ENCODE data around the gene NOP9. TPM values are rescaled to one million over a fixed set of nuclear protein-coding genes. Genes with fewer than 3 reads are reported as not detected.

The NOP9 gene
- total and polyA plus RNA-seq, 8 donors = 22.4 to 28.4 (median 25.1) TPM

DNA sequence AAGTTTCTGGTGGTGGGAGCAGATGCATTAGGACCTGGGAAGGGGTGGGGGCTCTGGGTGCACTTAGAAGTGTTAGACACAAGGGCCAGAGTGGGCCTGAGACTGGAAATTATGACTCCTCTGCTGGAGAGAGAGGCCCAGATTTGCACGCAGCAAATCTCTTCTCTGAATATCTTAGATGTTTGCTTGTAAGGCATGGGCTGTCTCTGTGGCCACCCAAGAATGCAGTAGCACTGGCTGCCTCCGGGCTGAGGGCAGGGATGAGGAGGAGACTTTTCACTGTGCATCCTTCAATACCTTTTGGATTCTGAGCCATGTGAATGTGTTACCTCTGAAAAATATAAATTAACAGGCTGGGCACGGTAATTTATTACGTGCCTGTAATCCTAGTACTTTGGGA lies 14.3 kb upstream of the NOP9 start:
- intact Hi-C loops (cut with DNase I) = no loop called here
- no peak overlapping the region for H3K4me3 ChIP-seq
- TF ChIP-seq, protein P1, sequence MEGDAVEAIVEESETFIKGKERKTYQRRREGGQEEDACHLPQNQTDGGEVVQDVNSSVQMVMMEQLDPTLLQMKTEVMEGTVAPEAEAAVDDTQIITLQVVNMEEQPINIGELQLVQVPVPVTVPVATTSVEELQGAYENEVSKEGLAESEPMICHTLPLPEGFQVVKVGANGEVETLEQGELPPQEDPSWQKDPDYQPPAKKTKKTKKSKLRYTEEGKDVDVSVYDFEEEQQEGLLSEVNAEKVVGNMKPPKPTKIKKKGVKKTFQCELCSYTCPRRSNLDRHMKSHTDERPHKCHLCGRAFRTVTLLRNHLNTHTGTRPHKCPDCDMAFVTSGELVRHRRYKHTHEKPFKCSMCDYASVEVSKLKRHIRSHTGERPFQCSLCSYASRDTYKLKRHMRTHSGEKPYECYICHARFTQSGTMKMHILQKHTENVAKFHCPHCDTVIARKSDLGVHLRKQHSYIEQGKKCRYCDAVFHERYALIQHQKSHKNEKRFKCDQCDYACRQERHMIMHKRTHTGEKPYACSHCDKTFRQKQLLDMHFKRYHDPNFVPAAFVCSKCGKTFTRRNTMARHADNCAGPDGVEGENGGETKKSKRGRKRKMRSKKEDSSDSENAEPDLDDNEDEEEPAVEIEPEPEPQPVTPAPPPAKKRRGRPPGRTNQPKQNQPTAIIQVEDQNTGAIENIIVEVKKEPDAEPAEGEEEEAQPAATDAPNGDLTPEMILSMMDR (IDR thresholded peaks at IDR 0.05) = no peak
- no peak for ATAC-seq
- peaks cover 0 to 19% of the 10 kb centered on the region in 2 donors for H3K36me3 ChIP-seq
- DNase-seq = no peak
- no peaks in the 10 kb centered on the region for H3K27me3 ChIP-seq
- H3K4me1 ChIP-seq = peaks cover 0 to 27% of the 10 kb centered on the region in 2 donors
- H3K27ac ChIP-seq = no peak overlapping the region
- H3K9me3 ChIP-seq = no peaks in the 10 kb centered on the region

DNA sequence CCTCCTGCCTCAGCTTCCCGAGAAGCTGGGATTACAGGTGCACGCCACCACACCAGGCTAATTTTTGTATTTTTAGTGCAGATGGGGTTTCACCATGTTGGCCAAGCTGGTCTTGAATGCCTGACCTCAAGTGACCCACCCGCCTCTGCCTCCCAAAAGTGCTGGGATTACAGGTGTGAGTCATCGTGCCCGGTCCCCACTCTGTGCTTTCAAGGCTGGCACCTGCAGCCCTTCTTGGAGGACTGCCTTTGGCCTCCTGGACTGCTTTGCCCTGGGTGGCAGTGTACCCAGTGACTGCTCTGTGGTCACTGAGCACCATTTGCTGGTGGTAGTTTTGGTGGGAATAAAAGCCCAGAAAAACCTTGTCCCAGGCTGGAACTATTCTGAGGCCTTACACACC lies 12.7 kb upstream of the NOP9 start:
- intact Hi-C loops (cut with DNase I) = no loop called here
- H3K4me3 ChIP-seq = no peak overlapping the region
- ATAC-seq (no peak), DNase-seq (no peak)
- TF ChIP-seq, protein P1 (IDR thresholded peaks at IDR 0.05) = no peak
- no peaks in the 10 kb centered on the region for H3K27me3 ChIP-seq
- H3K36me3 ChIP-seq = peaks cover 0 to 36% of the 10 kb centered on the region in 2 donors
- H3K9me3 ChIP-seq = no peaks in the 10 kb centered on the region
- no peak overlapping the region for H3K27ac ChIP-seq
- H3K4me1 ChIP-seq = peaks cover 0 to 10% of the 10 kb centered on the region in 2 donors

DNA sequence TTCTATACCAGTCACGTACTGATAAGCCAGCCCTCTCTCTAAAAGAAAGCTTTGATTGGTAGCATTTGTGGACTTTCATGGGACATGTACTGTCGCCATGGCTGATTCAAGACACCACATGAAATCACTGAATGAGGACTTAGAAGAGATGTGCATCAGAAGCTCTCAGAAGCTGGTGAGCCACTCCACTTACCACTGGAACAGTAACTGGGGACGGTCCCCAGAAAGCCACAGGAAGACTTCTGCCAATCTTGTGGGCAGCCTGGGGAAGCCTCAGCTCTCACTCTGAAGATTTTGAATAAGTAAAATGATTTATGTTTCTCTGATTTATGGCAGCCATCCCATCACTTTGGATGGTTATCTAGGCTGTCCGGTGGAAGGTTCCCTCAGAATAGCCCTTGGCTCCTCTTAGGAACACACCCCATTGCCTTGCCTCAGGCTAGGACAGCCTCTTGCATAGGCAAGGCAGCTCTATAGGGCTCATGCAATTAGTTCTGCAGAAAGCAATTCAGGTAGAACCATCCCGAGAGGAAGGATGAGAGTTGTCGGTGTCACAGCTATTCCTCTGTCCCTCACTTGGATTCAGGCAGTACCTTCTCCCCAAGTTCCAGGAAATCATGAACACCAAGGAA lies 9.9 kb upstream of the NOP9 start:
- Histone ChIP-seq H3K27ac (no peak overlapping the region), H3K36me3 (peaks cover 0 to 54% of the 10 kb centered on the region in 2 donors), H3K4me1 (no peaks in the 10 kb centered on the region), H3K4me3 (no peak overlapping the region), H3K27me3 (no peaks in the 10 kb centered on the region), H3K9me3 (no peaks in the 10 kb centered on the region)
- no peak for DNase-seq
- intact Hi-C loops (cut with DNase I) = no loop called here
- TF ChIP-seq, protein P1 (IDR thresholded peaks at IDR 0.05) = no peak
- ATAC-seq = no peak

DNA sequence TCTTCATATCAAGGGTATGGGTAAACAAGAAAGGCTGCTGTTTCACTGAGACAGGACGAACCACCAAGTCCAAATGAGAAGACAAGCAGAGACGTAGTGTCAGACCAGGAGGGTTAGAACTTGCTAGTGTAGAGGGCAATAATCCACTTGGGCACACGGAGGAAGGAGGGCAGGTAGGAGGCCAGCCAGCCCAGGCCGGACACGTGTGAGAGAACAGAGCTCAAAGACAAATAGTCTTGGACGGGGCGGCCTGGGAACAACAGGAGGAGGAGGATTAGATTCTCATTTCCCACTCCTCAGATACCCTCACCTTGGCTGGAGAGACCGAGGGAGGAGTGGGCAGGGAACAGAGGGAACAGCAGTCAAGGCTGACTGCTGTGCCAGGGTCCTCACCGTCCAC lies 8.9 kb upstream of the NOP9 start:
- Histone ChIP-seq H3K36me3 (peaks cover 0 to 63% of the 10 kb centered on the region in 2 donors), H3K27me3 (no peaks in the 10 kb centered on the region), H3K4me1 (no peaks in the 10 kb centered on the region), H3K4me3 (no peak overlapping the region), H3K27ac (no peak overlapping the region), H3K9me3 (no peaks in the 10 kb centered on the region)
- ATAC-seq (no peak), DNase-seq (no peak)
- intact Hi-C loops (cut with DNase I) = no loop called here
- TF ChIP-seq, protein P1 (IDR thresholded peaks at IDR 0.05) = no peak

DNA sequence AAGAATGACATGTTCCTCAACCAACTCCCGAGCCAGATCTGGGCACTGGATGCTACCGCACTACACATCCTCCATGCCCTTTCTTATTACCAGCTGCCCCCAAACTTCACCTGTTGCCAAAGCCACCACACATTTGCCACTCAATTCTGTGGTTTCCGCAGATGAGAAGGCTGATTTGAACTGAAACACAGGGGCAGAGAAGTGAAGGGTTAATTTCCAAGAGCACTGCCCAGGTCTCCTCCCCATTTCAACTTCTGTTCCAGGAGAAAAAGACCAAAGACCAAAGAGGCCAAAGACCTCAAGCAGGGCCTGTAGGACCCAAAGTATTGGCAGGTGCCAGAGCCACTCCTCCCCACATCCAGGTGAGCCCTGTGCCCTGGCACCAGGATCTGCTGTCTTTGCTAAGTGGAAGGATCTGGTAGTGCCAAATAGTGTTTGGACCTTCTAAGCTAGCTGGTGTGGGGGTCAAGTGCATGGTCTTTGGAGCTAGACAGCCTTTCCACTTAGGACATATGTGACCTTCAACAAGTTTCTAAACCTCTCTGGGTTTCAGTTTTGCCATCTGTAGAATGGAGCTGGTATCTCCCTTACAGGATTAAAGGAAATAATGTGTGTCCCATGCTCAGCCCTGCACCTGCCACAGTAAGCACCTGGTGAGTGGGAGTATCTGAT lies 8.1 kb upstream of the NOP9 start:
- DNase-seq = no peak
- no peaks in the 10 kb centered on the region for H3K9me3 ChIP-seq
- peaks cover 0 to 69% of the 10 kb centered on the region in 2 donors for H3K36me3 ChIP-seq
- no peak overlapping the region for H3K27ac ChIP-seq
- intact Hi-C loops (cut with DNase I) = no loop called here
- H3K27me3 ChIP-seq = no peaks in the 10 kb centered on the region
- TF ChIP-seq, protein P1 (IDR thresholded peaks at IDR 0.05) = no peak
- ATAC-seq = no peak
- no peak overlapping the region for H3K4me3 ChIP-seq
- H3K4me1 ChIP-seq = peaks cover 0 to 3% of the 10 kb centered on the region in 2 donors
